NB4 (cell line): Measurements from ENCODE around the gene FA2H.

Experiments used
- DNase-seq: peaks from one replicate; pipeline ENCODE4 v3.0.0; 2010; ENCODE audit warnings: low read depth
- H3K4me3 ChIP-seq: one replicate; pipeline ENCODE4 v1.5.1; 2011; ENCODE audit warnings: mild to moderate bottlenecking, low read depth, low read length, moderate library complexity
- CTCF ChIP-seq: IDR thresholded peaks from one replicate; pipeline ENCODE4 v1.5.1; 2012; ENCODE audit warnings: low read depth, low read length
- MYC ChIP-seq: IDR thresholded peaks from 2 replicates; pipeline ENCODE4 v1.6.1; 2011; ENCODE audit warnings: low read depth, low read length
- POLR2A ChIP-seq: IDR thresholded peaks from 2 replicates; pipeline ENCODE4 v1.6.1; 2011; ENCODE audit warnings: mild to moderate bottlenecking; ENCODE audit not compliant: insufficient read length; ENCODE audit errors: extremely low read depth
- TF ChIP-seq, protein P1 (sequence below): IDR thresholded peaks from 2 replicates; pipeline ENCODE4 v1.6.1; 2011; ENCODE audit warnings: low read depth, low read length

FA2H gene

GRCh38 chr16:74771656-74772315, 2.8 kb downstream of the FA2H start:
- TF ChIP-seq POLR2A (no peak), MYC (no peak), CTCF (no peak)
- TF ChIP-seq, protein P1, sequence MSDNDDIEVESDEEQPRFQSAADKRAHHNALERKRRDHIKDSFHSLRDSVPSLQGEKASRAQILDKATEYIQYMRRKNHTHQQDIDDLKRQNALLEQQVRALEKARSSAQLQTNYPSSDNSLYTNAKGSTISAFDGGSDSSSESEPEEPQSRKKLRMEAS = no peak
- no peak overlapping the region for H3K4me3 ChIP-seq
- DNase-seq = no peak

DNA sequence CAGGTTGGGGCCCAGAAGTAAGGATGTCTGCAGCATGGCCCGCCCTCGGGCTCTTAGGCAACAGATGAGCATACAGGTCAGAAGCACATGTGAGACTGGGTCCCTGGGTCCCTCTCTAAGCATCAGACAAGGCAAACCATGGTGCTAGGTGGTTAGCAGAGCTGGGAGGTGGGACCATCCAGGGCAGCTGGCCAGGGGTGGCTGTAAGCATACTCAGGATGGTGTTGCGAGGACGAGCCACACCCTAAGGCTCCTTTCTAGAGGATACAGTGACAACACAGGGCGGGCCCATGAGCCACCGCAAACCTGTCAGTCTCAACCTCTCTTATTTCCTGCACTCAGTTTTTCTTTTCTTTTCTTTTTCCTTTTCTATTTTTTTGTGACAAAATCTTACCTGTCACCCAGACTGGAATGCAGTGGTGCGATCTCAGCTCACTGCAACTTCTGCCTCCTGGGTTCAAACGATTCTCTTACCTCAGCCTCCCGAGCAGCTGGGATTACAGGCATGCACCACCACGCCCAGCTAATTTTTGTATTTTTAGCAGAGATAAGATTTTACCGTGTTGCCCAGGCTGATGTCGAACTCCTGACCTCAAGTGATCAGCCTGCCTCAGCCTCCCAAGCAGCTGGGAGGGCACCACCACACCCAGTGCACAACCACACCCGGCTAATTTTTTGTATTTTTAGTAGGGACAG, 3.6 kb downstream of the FA2H start:
- no peak overlapping the region for H3K4me3 ChIP-seq
- DNase-seq = no peak
- TF ChIP-seq, protein P1 = no peak
- no peak for TF ChIP-seq POLR2A
- TF ChIP-seq CTCF = no peak
- TF ChIP-seq MYC = no peak

DNA sequence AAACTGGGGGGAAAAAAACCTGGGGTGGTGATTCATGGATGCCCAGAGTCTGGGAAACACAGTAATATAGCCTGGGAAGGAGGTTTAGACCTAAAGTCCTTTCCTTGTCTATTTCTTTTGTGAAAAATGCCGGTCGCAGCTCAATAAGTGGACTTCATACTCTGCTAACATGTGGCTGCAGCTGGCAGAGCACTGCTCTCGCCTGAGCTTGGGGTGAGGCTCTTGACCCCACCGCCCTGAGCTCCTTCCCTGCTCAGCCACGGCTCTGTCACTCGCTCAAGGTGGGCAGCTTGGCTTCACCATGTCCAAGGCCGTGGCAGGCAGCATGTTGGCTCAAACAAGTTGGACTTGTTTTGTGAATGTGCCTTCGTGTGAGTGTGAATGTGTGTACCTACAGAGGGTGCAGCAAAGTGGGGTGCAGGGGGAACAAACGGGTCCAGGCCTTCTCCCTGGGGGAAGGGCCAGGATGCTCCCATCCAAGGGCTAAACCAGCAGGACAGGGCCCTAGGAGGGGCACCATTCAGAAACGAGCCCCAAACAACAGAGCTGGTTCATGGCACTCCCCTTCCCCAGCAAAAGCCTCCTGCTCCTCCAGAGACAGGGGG, 4.9 kb downstream of the FA2H start:
- no peak for DNase-seq
- TF ChIP-seq POLR2A = no peak
- TF ChIP-seq CTCF = no peak
- no peak for TF ChIP-seq MYC
- TF ChIP-seq, protein P1 = no peak
- no peak overlapping the region for H3K4me3 ChIP-seq

- no peak overlapping the region for H3K4me3 ChIP-seq
- no peak for TF ChIP-seq MYC
- TF ChIP-seq POLR2A = no peak
- TF ChIP-seq, protein P1 = no peak
- TF ChIP-seq CTCF = no peak
- no peak for DNase-seq
Observed at GRCh38 chr16:74768239-74768638, 6.4 kb downstream of the FA2H start.

DNA sequence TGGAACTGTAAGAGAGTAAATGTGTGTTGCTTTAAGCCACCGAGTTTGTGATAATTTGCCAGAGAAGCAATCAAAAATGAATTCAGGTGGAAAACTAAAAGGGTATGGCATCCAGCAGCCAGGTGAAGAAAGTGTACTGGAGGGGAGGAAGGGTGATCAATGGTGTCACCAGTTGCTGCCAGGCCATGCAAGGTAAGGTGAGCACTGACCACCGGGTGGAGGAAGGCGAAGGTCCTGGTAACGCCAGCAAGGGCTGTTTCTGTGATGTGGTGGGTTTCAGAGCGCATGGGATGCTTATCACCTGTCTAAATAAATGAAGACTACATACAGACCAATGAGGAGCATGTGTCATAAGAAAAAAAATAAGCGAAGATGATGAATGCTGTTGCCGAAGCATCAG, 6.9 kb downstream of the FA2H start:
- H3K4me3 ChIP-seq = no peak overlapping the region
- DNase-seq = no peak
- TF ChIP-seq, protein P1 = no peak
- TF ChIP-seq POLR2A (no peak), CTCF (no peak), MYC (no peak)
